Subcutaneous adipose tissue (tissue), 4 donors: ENCODE results near the gene NUDT17. TPM values are rescaled to one million over a fixed set of nuclear protein-coding genes. Genes with fewer than 3 reads are reported as not detected.

Source experiments
- CTCF ChIP-seq: fragments of 450-650 bp; IDR thresholded peaks from one replicate; pipeline ENCODE4 v1.5.1; 2016; ENCODE audit warnings: low read depth, mild to moderate bottlenecking, control low read depth, antibody characterized with exemption, moderate library complexity
- small RNA-seq: library from RNA; depleted of rRNA; stranded (forward); fragments of <200 nt; gene quantifications from one replicate; pipeline ENCODE3, GENCODE V24; 2016
- total RNA-seq, 4 donors: library from RNA; depleted of rRNA; stranded (reverse); fragments of >200 nt; gene quantifications; one replicate each; pipeline ENCODE4 v1.1.0, GENCODE V29; 2016

NUDT17 gene
- total RNA-seq, 4 donors from 2014 or later = 0.75 to 4.6 (median 2.4) TPM

GRCh38 chr1:145897969-145898368 lies 52.5 kb downstream of the NUDT17 start:
- no peak for TF ChIP-seq CTCF

Small RNA genes lying within 50 kb of the gene (small RNA-seq; reads per million reads assigned to genes)
- gene MIR6736 = not detected

Other genes starting within 250 kb of the NUDT17 start
- 10 to 100 TPM; 24.7 to 52.2 (median 28.7) TPM for gene GPR89A, start 237.6 kb upstream of the NUDT17 start, total RNA-seq
- not detected for gene PDZK1, start 138.3 kb upstream of the NUDT17 start, total RNA-seq
- gene CD160, start 126.1 kb upstream of the NUDT17 start, total RNA-seq = not detected
- gene RNF115, start 21.5 kb upstream of the NUDT17 start, total RNA-seq = 10 to 100 TPM; 17.0 to 33.7 (median 25.6) TPM
- gene POLR3C, start 21.4 kb upstream of the NUDT17 start, total RNA-seq = 10 to 100 TPM; 30.5 to 39.0 (median 37.1) TPM
- gene PIAS3, start 13.5 kb downstream of the NUDT17 start, total RNA-seq = 10 to 100 TPM in 3 of 4 donors, 1 to 10 TPM in 1; 7.7 to 16.4 (median 13.4) TPM
- gene ANKRD35, start 40.2 kb downstream of the NUDT17 start, total RNA-seq = 1 to 10 TPM; 1.6 to 7.0 (median 4.5) TPM
- gene ITGA10, start 64.4 kb downstream of the NUDT17 start, total RNA-seq = 1 to 10 TPM in 3 of 4 donors, under 1 TPM in 1; 0.75 to 2.6 (median 1.6) TPM
- gene PEX11B, start 73.1 kb downstream of the NUDT17 start, total RNA-seq = 10 to 100 TPM; 17.0 to 21.1 (median 20.3) TPM
- 100 to 1,000 TPM; 104 to 115 (median 107) TPM for gene RBM8A, start 81.9 kb downstream of the NUDT17 start, total RNA-seq
- gene LIX1L, start 112.4 kb downstream of the NUDT17 start, total RNA-seq = 10 to 100 TPM; 21.4 to 26.4 (median 22.5) TPM
- gene ANKRD34A, start 118.9 kb downstream of the NUDT17 start, total RNA-seq = 1 to 10 TPM in 1 of 4 donors, under 1 TPM in 2, not detected in 1; 0.22 to 1.9 (median 0.34) TPM
- gene POLR3GL, start 119.1 kb downstream of the NUDT17 start, total RNA-seq = 10 to 100 TPM; 19.6 to 39.9 (median 32.8) TPM
- gene TXNIP, start 150.9 kb downstream of the NUDT17 start, total RNA-seq = 1,000 to 10,000 TPM; 3,407 to 4,253 (median 3,725) TPM
- not detected for gene HJV, start 176.1 kb downstream of the NUDT17 start, total RNA-seq